Uterus (tissue), 4 donors: ENCODE results near the gene VASH2. TPM values are rescaled to one million over a fixed set of nuclear protein-coding genes. Genes with fewer than 3 reads are reported as not detected.

Source experiments
- DNase-seq, 2 donors: peaks; one replicate each; pipeline ENCODE4 v3.0.0-alpha.2; 2019 to 2020
- H3K27ac ChIP-seq, 2 donors: fragments of 200-600 bp; sonication (generic); 1 replicate in 1 of 2; 2 replicates in 1 of 2; pipeline ENCODE4 v1.5.1; 2016 to 2018
- H3K27me3 ChIP-seq, 2 donors: fragments of 200-600 bp; sonication (generic); one replicate each; pipeline ENCODE4 v1.5.1; 2018 to 2019; ENCODE audit warnings: control low read depth in 1 of 2
- H3K36me3 ChIP-seq, 2 donors: fragments of 200-600 bp; sonication (generic); one replicate each; pipeline ENCODE4 v1.5.1; 2019; ENCODE audit warnings: control low read depth in 1 of 2
- H3K4me1 ChIP-seq, 2 donors: fragments of 200-600 bp; sonication (generic); one replicate each; pipeline ENCODE4 v1.5.1; 2018 to 2019; ENCODE audit warnings: control low read depth in 1 of 2
- H3K4me3 ChIP-seq, 2 donors: fragments of 200-600 bp; sonication (generic); 1 replicate in 1 of 2; 2 replicates in 1 of 2; pipeline ENCODE4 v1.5.1; 2018 to 2019; ENCODE audit warnings: mild to moderate bottlenecking in 1 of 2
- H3K9me3 ChIP-seq, 2 donors: fragments of 200-600 bp; sonication (generic); one replicate each; pipeline ENCODE4 v1.5.1; 2019; ENCODE audit warnings: control low read depth in 1 of 2
- POLR2A ChIP-seq, 2 donors: fragments of 450-650 bp; IDR thresholded peaks; one replicate each; pipeline ENCODE4 v1.6.1; 2016; ENCODE audit warnings: antibody characterized with exemption in 2 of 2, mild to moderate bottlenecking in 1 of 2, moderate library complexity in 1 of 2
- intact Hi-C: fragments of 100-400 bp; cut with DNase I; formaldehyde crosslinking; loops from one replicate; pipeline ENCODE4 v1.15.1; 2023; ENCODE audit warnings: low total_unique reads
- total RNA-seq, 4 donors: library from RNA; depleted of rRNA in 3 of 4; stranded (reverse); fragments of >200 nt in 3 of 4; gene quantifications; one replicate each; pipeline versions ENCODE4 v1.1.0 to v1.2.4, GENCODE V29; 2014 to 2023
- TF ChIP-seq, protein P1 (sequence below), 4 experiments: fragments of 200-600 bp in 2 of 4; fragments of 450-650 bp in 2 of 4; sonication (generic) in 2 of 4; IDR thresholded peaks; one replicate each; pipeline ENCODE4 v1.5.1; 2016 to 2019; ENCODE audit warnings: antibody characterized with exemption in 4 of 4, mild to moderate bottlenecking in 2 of 4, moderate library complexity in 1 of 4
- donor health status: DM: yes; HTN: yes; CAD: no.

VASH2 gene
- total RNA-seq, 4 donors from 2014 or later: under 0.01 to 17.2 (median 1.1) TPM

DNA sequence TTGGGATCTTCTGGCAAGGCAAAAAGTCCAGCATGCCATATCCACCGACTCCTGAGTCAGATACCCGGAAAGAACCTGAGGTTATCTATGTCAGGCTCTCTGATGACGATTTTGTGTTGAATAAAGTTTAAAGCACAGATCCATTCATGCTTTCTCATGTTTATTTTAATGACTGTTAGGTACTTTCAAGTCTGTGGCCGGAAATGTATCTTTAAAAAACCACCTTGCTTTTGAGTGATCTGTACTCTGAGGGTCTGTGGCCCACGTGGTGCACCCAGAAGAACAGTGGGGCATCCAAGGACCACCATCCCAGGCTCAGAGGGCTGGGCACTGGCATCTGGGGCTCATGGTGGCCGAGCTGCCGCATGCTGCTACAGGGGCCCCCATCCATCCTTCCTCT, 30.1 kb upstream of the VASH2 start:
- no peak for DNase-seq
- Histone ChIP-seq H3K36me3 (no peaks in the 10 kb centered on the region), H3K4me3 (no peak overlapping the region), H3K27ac (no peak overlapping the region), H3K27me3 (no peaks in the 10 kb centered on the region), H3K4me1 (peaks cover 0 to 3% of the 10 kb centered on the region in 2 donors), H3K9me3 (no peaks in the 10 kb centered on the region)
- TF ChIP-seq, protein P1, sequence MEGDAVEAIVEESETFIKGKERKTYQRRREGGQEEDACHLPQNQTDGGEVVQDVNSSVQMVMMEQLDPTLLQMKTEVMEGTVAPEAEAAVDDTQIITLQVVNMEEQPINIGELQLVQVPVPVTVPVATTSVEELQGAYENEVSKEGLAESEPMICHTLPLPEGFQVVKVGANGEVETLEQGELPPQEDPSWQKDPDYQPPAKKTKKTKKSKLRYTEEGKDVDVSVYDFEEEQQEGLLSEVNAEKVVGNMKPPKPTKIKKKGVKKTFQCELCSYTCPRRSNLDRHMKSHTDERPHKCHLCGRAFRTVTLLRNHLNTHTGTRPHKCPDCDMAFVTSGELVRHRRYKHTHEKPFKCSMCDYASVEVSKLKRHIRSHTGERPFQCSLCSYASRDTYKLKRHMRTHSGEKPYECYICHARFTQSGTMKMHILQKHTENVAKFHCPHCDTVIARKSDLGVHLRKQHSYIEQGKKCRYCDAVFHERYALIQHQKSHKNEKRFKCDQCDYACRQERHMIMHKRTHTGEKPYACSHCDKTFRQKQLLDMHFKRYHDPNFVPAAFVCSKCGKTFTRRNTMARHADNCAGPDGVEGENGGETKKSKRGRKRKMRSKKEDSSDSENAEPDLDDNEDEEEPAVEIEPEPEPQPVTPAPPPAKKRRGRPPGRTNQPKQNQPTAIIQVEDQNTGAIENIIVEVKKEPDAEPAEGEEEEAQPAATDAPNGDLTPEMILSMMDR (IDR thresholded peaks at IDR 0.05): no peak
- TF ChIP-seq POLR2A (IDR thresholded peaks at IDR 0.05): no peak
- intact Hi-C loops: no loop called here

DNA sequence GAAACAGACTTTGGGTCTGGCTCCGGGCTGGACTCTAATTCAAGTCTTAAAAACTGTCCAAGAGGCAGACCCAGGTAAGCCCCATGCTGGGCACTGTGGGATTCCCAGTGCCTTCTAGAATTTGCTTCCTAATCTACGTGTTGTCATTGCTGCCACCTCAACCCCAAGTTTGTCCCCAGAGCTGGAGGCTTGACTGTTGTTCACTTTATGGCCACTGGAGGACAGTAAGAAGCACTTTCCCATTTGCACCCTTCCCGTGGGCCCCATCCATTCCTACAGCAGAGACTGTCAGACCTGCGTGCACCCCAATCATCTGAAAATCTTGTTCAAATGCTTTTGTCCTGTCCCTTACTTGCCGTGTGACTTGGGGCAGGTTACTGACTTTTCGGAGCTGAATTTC, 29.4 kb upstream of the VASH2 start:
- DNase-seq: no peak
- Histone ChIP-seq H3K9me3 (no peaks in the 10 kb centered on the region), H3K4me3 (no peak overlapping the region), H3K36me3 (no peaks in the 10 kb centered on the region), H3K27ac (no peak overlapping the region), H3K27me3 (no peaks in the 10 kb centered on the region), H3K4me1 (peaks cover 0 to 3% of the 10 kb centered on the region in 2 donors)
- intact Hi-C loops: no loop called here
- TF ChIP-seq, protein P1 (IDR thresholded peaks at IDR 0.05): no peak
- TF ChIP-seq POLR2A (IDR thresholded peaks at IDR 0.05): no peak

DNA sequence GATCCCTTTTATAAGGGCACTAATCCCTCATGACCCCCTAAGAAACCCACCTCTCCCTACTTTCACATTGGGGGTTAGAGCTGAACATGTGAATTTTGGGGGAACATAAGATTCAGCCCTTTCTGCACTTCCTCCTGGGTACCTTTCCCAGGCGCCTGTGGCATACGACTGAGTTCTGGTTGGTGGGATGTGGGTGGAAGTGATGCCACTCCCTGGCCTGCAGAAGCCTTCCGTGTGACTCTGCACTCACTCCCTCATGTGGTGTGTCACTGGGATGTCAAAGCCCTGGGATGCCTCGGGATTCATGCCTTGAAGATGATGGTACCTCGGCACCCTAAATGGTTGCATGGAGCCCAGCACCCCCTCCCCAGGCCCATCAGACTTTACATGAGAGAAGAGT, 28.3 kb upstream of the VASH2 start:
- intact Hi-C loops: no loop called here
- Histone ChIP-seq H3K27ac (no peak overlapping the region), H3K9me3 (no peaks in the 10 kb centered on the region), H3K4me3 (no peak overlapping the region), H3K4me1 (peaks cover 0 to 3% of the 10 kb centered on the region in 2 donors), H3K27me3 (no peaks in the 10 kb centered on the region), H3K36me3 (no peaks in the 10 kb centered on the region)
- no peak for DNase-seq
- TF ChIP-seq, protein P1 (IDR thresholded peaks at IDR 0.05): no peak
- no peak for TF ChIP-seq POLR2A (IDR thresholded peaks at IDR 0.05)

DNA sequence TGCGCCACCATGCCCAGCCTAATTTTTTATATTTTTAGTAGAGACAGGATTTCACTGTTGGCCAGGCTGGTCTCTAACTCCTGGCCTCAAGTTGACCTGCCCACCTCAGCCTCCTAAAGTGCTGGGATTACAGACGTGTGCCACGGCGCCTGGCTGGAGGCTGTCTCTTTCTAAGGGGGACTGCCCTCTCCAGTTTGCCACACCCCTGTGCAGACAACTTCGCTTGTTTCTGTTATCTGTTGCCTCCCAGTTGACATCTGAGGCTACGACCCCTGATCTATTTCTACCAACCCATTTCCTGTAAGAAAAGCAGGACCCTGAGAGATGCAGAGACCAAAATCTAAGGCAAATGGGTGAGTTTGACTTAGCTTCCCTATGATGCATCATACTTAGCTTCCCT, 24.0 kb upstream of the VASH2 start:
- Histone ChIP-seq H3K9me3 (no peaks in the 10 kb centered on the region), H3K27ac (no peak overlapping the region), H3K27me3 (no peaks in the 10 kb centered on the region), H3K4me1 (peaks cover 0 to 3% of the 10 kb centered on the region in 2 donors), H3K4me3 (no peak overlapping the region), H3K36me3 (no peaks in the 10 kb centered on the region)
- no peak for DNase-seq
- intact Hi-C loops: no loop called here
- TF ChIP-seq POLR2A (IDR thresholded peaks at IDR 0.05): no peak
- TF ChIP-seq, protein P1 (IDR thresholded peaks at IDR 0.05): no peak

DNA sequence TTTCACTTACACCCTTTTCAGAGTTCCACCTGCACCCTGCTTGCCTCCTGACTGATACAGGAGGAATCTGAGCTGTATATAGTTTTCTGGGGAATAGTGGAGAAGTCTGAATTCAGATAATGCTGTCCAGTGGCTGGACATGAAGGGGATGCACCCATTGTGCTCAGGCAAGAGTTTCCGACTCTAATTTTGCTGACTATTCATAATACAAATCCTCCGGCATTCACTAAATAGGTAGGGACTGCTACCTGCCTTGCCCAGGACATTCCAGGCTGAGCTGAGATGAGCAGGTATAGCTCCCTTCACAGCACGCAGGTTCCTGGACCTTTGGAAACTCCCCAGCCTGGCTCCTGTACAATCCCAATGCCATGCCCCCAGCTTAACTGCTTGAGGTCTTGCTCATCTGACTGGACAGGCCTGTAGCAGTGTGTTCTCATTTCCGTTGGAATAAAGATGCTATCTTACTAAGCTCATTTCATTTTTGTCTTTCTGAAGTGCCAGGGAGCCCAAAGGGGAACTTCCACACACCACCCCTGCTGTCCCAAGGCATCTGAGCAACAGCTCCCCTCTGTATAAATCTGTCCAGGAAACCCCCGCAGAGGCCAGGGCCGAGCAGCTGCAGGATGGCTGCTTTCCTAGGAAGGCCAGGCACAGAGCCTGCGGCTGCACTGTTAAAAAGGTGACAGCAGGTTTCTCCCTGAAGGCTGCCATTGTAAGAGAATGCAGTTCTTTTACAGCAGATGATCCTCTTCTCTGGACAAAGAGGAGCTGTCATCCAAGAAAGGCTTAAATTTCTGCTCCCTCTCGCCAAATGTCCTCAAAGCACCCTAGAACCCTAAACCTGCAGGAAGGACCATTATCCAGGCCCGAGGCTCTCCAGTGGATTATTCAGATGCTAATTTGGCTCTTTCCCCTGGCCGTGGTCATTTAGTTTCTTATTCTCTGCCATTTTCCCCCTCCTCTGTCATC, 21.7 kb upstream of the VASH2 start:
- intact Hi-C loops: no loop called here
- Histone ChIP-seq H3K36me3 (no peaks in the 10 kb centered on the region), H3K27me3 (no peaks in the 10 kb centered on the region), H3K9me3 (no peaks in the 10 kb centered on the region), H3K4me3 (no peak overlapping the region), H3K27ac (no peak overlapping the region), H3K4me1 (peaks cover 0 to 3% of the 10 kb centered on the region in 2 donors)
- TF ChIP-seq, protein P1 (IDR thresholded peaks at IDR 0.05): no peak
- TF ChIP-seq POLR2A (IDR thresholded peaks at IDR 0.05): no peak
- DNase-seq: no peak
